HG03097 (cell line): ENCODE measurements around the gene KIF19.
"Not testable (repeated sequence)": the region's sequence is repeated elsewhere in the genome, so short reads cannot be mapped to it uniquely, and the experiment has no call there.

Source experiments
- ATAC-seq: cut with Tn5 transposase; IDR thresholded peaks from one replicate; pipeline ENCODE4 v1.9.1; 2021; ENCODE audit not compliant: unreplicated experiment, low FRiP score

The KIF19 gene

GRCh38 chr17:74387365-74388218 is 61.6 kb downstream of the KIF19 start:
- no peak for ATAC-seq

DNA sequence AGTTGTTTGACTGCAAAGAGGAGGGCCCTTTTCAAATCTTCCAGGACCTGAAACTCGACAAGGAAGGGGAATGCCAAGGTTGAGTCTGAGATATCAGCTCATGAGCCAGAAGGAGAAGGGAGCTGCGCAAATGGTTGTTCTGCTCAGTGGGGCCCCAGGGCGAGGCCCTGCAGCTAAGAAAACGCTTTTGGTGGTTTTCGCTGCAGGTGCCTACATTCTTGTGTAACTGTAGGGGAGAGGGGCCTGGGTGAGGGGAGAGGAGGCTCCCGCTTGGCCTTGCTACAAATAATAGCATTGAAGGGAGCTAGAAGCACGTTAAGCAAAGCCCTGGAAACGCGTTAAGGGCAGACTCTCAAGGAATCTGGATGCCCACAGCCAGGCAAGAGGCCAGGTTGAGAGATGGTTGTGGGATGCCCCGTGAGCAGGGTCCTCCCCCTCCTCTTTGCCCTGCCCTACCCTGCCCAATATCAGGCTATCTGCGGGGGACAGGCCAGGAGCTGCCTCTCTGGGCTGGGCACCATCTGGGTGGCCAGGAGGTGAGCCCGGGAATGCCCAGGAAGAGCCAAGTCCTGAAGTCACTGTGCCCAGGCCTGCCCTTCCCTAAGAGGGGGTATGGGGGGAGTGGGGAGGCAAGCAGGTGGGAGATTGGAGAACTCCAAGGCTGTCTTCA is 63.2 kb downstream of the KIF19 start:
- no peak for ATAC-seq

- no peak for ATAC-seq
Measured at GRCh38 chr17:74389937-74390679, 64.1 kb downstream of the KIF19 start.

GRCh38 chr17:74390680-74391653 is 64.9 kb downstream of the KIF19 start:
- no peak for ATAC-seq

- ATAC-seq = no peak
Measured at GRCh38 chr17:74391771-74392170, 65.7 kb downstream of the KIF19 start.

DNA sequence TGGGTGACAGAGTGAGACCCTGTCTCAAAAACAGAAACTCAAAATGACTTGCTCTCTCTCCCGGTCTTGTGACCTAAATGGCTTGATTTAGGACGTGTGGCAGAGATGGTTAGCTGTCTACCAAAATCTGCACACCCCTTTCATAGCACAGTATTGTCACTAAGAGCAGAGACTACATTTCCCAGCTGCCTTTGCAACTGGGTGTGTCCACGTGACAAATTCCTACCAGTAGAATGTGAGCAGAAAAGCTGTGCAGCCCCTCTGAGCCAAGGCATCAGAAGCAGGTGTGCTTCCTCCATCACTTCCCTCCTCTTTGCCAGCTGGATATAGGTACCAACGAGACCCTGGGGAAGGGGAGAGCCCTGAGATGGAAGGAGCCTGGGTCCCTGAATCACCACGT is 66.8 kb downstream of the KIF19 start:
- no peak for ATAC-seq

DNA sequence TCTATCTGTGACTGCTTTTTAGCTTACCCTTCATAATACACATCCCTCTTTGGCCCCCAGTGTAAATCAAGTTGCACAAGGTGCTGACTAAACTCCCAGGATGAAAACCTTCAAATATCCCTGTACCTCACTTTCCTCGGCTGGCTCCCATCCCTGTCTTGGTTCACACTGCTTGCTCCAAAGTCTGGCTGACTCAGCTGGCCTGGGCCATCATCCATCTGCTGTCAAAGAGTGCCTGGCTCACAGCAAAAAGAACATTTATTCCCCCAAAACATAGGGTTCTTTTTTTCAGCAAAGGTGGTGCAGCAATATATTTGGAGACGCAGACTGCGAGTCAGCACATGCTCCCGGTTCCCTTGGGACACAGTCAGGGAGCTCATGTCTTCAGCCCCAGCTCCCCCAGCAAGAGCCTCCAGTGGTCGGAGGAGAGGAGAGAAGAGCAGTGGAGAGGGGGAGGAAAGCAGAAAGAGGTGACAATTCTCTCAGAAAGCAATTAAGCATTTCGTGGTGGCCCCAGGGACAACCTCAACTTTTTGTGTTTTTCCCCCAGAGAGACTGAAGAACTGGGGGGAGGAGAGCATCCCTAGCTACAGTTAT is 67.4 kb downstream of the KIF19 start:
- ATAC-seq = no peak

GRCh38 chr17:74394275-74394950 is 68.4 kb downstream of the KIF19 start:
- ATAC-seq = no peak

DNA sequence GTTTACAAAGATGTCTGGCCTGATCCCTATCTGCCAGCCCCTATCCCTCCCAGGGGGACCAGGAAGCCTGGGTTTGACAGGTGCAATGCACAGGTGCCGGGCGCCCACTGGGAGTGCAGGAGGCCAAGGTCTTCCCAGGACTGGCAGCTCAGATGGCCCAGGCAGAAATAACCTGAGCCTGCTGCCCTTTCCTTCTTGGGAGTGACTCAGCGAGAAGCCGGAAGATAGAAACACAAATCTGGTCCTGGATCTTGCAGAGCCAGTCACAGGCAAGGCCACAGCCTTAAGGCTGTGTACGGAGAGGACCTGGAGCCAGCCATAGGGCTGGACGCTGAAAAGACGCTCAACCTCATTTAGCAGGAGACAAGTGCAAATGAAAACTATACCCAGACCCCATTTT is 69.0 kb downstream of the KIF19 start:
- ATAC-seq = no peak

GRCh38 chr17:74396567-74396966 is 70.5 kb downstream of the KIF19 start:
- ATAC-seq = no peak

- no peak for ATAC-seq
Measured at GRCh38 chr17:74402048-74402447, 76.0 kb downstream of the KIF19 start.

DNA sequence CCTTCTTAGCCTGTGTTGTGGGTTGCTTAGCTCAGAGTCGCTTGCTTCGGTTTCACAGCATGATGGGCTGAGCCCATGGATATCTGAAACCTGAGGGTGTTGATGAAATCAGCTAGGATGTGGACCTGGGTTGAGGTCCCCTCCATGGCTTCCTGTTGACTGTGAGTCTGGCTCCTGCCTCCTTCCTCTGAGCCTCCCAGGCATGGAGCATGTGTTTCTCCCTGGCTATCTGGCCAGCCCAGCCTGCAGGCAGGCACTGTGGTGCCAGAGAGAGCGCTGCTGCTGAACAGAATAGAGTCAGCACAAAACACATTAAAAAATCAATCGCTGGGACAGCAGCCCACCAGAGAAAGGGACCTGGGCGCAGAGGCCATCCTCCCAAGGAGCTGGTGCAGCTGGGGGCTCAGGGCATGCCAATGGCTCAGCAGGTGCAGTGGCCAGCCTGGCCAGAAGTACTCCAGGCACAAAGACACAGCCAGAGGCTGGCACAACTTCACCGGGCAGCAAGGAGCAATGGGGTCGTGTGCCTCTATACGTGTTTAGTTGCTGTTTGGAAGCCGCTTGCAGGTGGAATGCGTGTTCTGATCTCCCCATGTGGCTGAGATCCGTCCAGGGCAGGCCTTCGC is 77.6 kb downstream of the KIF19 start:
- ATAC-seq = no peak

GRCh38 chr17:74404218-74404617 is 78.2 kb downstream of the KIF19 start:
- no peak for ATAC-seq

DNA sequence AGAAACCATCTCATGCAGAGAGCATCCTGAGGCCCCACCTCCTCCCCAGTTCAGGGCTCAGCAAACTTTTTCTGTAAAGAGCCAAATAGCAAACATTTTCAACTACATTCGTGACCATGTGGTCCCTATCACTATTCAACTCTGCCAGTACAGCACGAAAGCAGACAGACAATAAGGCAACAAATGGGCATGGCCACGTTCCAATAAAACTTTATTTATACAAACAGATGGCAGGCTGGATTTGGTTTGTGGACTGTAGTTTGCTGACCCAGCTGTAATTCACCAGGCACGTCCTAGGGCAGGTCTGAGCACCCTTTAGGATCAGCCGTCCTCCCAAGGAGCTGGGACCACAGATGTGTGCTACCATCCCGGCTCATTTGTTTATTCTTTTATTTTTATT is 78.8 kb downstream of the KIF19 start:
- no peak for ATAC-seq

GRCh38 chr17:74405311-74405710 is 79.3 kb downstream of the KIF19 start:
- ATAC-seq = not testable (repeated sequence)
